Liver (tissue), 9 donors: ENCODE measurements around the gene DNAJC7. TPM values are rescaled to one million over a fixed set of nuclear protein-coding genes. Genes with fewer than 3 reads are reported as not detected.

Experiments used
- DNase-seq: peaks from one replicate; pipeline ENCODE4 v3.0.0-alpha.2; 2017; ENCODE audit warnings: low spot score
- H3K27ac ChIP-seq, 2 donors: one replicate each; pipeline ENCODE4 v1.7.0; 2013; ENCODE audit warnings: inconsistent platforms in 2 of 2, low read length in 2 of 2, control low read depth in 1 of 2, low read depth in 1 of 2, mild to moderate bottlenecking in 1 of 2
- H3K27me3 ChIP-seq, 4 donors: one replicate each; pipeline versions ENCODE4 v1.6.1 to v1.7.0; 2013; ENCODE audit warnings: low read length in 3 of 4, inconsistent platforms in 1 of 4, mild to moderate bottlenecking in 1 of 4, moderate library complexity in 1 of 4; ENCODE audit not compliant: control insufficient read depth in 4 of 4, insufficient read depth in 4 of 4
- H3K36me3 ChIP-seq, 4 donors: one replicate each; pipeline versions ENCODE4 v1.6.1 to v1.7.0; 2013; ENCODE audit warnings: low read length in 3 of 4, mild to moderate bottlenecking in 3 of 4, low read depth in 1 of 4, moderate library complexity in 1 of 4; ENCODE audit not compliant: control insufficient read depth in 4 of 4, insufficient read depth in 3 of 4
- H3K4me1 ChIP-seq, 4 donors: one replicate each; pipeline versions ENCODE4 v1.6.1 to v1.7.0; 2013; ENCODE audit warnings: low read length in 3 of 4, mild to moderate bottlenecking in 3 of 4, moderate library complexity in 1 of 4; ENCODE audit not compliant: control insufficient read depth in 4 of 4, insufficient read depth in 4 of 4
- H3K4me3 ChIP-seq, 3 donors: one replicate each; pipeline versions ENCODE4 v1.6.1 to v1.7.0; 2013; ENCODE audit warnings: low read length in 3 of 3, control low read depth in 1 of 3, low read depth in 1 of 3, mild to moderate bottlenecking in 1 of 3
- H3K9ac ChIP-seq, 2 donors: one replicate each; pipeline ENCODE4 v1.7.0; 2013; ENCODE audit warnings: low read length in 2 of 2, mild to moderate bottlenecking in 2 of 2, moderate library complexity in 2 of 2, control low read depth in 1 of 2, low read depth in 1 of 2
- H3K9me3 ChIP-seq, 4 donors: one replicate each; pipeline versions ENCODE4 v1.6.1 to v1.7.0; 2013; ENCODE audit warnings: low read length in 3 of 4; ENCODE audit not compliant: control insufficient read depth in 4 of 4
- ATF3 ChIP-seq: IDR thresholded peaks from 2 replicates; pipeline ENCODE4 v1.6.1; 2016; ENCODE audit warnings: antibody characterized with exemption
- CTCF ChIP-seq: fragments of 150-350 bp; IDR thresholded peaks from 2 replicates; pipeline ENCODE4 v1.5.1; 2017; ENCODE audit warnings: improper control_type of control experiment, low read depth, low read length; ENCODE audit not compliant: missing input control
- EGR1 ChIP-seq, 2 donors: IDR thresholded peaks; 2 replicates each; pipeline ENCODE4 v1.6.1; 2016 to 2018; ENCODE audit warnings: antibody characterized with exemption in 2 of 2, low read depth in 2 of 2
- FOXA1 ChIP-seq: IDR thresholded peaks from 2 replicates; pipeline ENCODE4 v1.6.1; 2016; ENCODE audit warnings: antibody characterized with exemption
- FOXA2 ChIP-seq: IDR thresholded peaks from 2 replicates; pipeline ENCODE4 v1.6.1; 2016; ENCODE audit warnings: antibody characterized with exemption
- GABPA ChIP-seq, 2 donors: IDR thresholded peaks in 1 of 2; conservative IDR thresholded peaks in 1 of 2; 2 replicates each; pipeline ENCODE4 v1.6.1; 2016; ENCODE audit warnings: antibody characterized with exemption in 2 of 2, mild to moderate bottlenecking in 1 of 2, moderate library complexity in 1 of 2
- HNF4A ChIP-seq, 2 donors: conservative IDR thresholded peaks; 2 replicates each; pipeline ENCODE4 v1.6.1; 2016; ENCODE audit warnings: antibody characterized with exemption in 2 of 2, mild to moderate bottlenecking in 2 of 2
- HNF4G ChIP-seq: IDR thresholded peaks from 2 replicates; pipeline ENCODE4 v1.6.1; 2016; ENCODE audit warnings: antibody characterized with exemption
- JUND ChIP-seq, 2 donors: IDR thresholded peaks; 2 replicates each; pipeline ENCODE4 v1.6.1; 2016; ENCODE audit warnings: antibody characterized with exemption in 2 of 2
- MAX ChIP-seq: IDR thresholded peaks from 2 replicates; pipeline ENCODE4 v1.6.1; 2016; ENCODE audit warnings: antibody characterized with exemption
- NR2F2 ChIP-seq: IDR thresholded peaks from 2 replicates; pipeline ENCODE4 v1.6.1; 2016; ENCODE audit warnings: antibody characterized with exemption
- RAD21 ChIP-seq, 2 donors: IDR thresholded peaks; 2 replicates each; pipeline ENCODE4 v1.6.1; 2016; ENCODE audit warnings: antibody characterized with exemption in 2 of 2, mild to moderate bottlenecking in 2 of 2
- REST ChIP-seq: IDR thresholded peaks from 2 replicates; pipeline ENCODE4 v1.6.1; 2016; ENCODE audit warnings: antibody characterized with exemption, mild to moderate bottlenecking
- RXRA ChIP-seq, 2 donors: IDR thresholded peaks; 2 replicates each; pipeline ENCODE4 v1.6.1; 2017 to 2018; ENCODE audit warnings: antibody characterized with exemption in 2 of 2, mild to moderate bottlenecking in 1 of 2
- SP1 ChIP-seq: IDR thresholded peaks from 2 replicates; pipeline ENCODE4 v1.6.1; 2018; ENCODE audit warnings: antibody characterized with exemption, mild to moderate bottlenecking
- TAF1 ChIP-seq: conservative IDR thresholded peaks from 2 replicates; pipeline ENCODE4 v1.6.1; 2016; ENCODE audit warnings: antibody characterized with exemption, mild to moderate bottlenecking
- YY1 ChIP-seq: IDR thresholded peaks from 2 replicates; pipeline ENCODE4 v1.6.1; 2016; ENCODE audit warnings: antibody characterized with exemption, mild to moderate bottlenecking
- ZBTB33 ChIP-seq: IDR thresholded peaks from 2 replicates; pipeline ENCODE4 v1.6.1; 2016; ENCODE audit warnings: antibody characterized with exemption
- WGBS: extraction: QIAGEN DNeasy Blood & Tissue Kit; methylation state at CpG from one replicate; pipeline ENCODE4 v1.1.7; 2013; 5-methylcytosine and 5-hydroxymethylcytosine counted together
- polyA plus RNA-seq, 2 donors: library from polyadenylated mRNA; stranded (reverse) in 1 of 2; unstranded in 1 of 2; fragments of 200-250 nt in 1 of 2; fragments of >200 nt in 1 of 2; fragmentation: Nextera tagmentation in 1 of 2; extraction: Ambion mirVana in 1 of 2; gene quantifications; one replicate each; pipeline versions ENCODE4 v1.2.1 to v1.2.3, GENCODE V29; 2013 to 2015
- total RNA-seq, 2 donors: library from RNA; depleted of rRNA; stranded (reverse); fragments of >200 nt; gene quantifications; one replicate each; pipeline ENCODE4 v1.2.3, GENCODE V29; 2014
- donor health status: healthy.
- donor health status: healthy.
- donor health status: healthy.
- donor health status: healthy.
- donor health status: healthy.

Gene DNAJC7
- total and polyA plus RNA-seq, 4 donors = 28.7 to 33.9 (median 30.6) TPM

- Histone ChIP-seq H3K9ac (no peak overlapping the region), H3K36me3 (peaks cover 16 to 37% (median 31%) of the 10 kb centered on the region in 4 donors), H3K9me3 (no peaks in the 10 kb centered on the region), H3K4me3 (no peak overlapping the region), H3K4me1 (peaks cover 11 to 47% (median 31%) of the 10 kb centered on the region in 4 donors), H3K27ac (peak overlapping the region; percentile 62 to 64), H3K27me3 (no peaks in the 10 kb centered on the region)
- WGBS = 94% methylated on average over 9 of the region's 9 CpGs
- TF ChIP-seq YY1 (no peak), HNF4A (conservative IDR thresholded peaks at IDR 0.05) (no peak), HNF4G (no peak), FOXA2 (no peak), TAF1 (no peak), SP1 (no peak), EGR1 (IDR thresholded peaks at IDR 0.05; ENCODE audit: low read depth in 2 of 2) (no peak), MAX (no peak), ATF3 (no peak), RAD21 (IDR thresholded peaks at IDR 0.05) (no peak), NR2F2 (no peak), RXRA (IDR thresholded peaks at IDR 0.05) (no peak), CTCF (no peak), JUND (IDR thresholded peaks at IDR 0.05) (no peak)
- no peak for DNase-seq
Observed at GRCh38 chr17:41975099-41976083, 41.8 kb downstream of the DNAJC7 start.

GRCh38 chr17:41974658-41975057, 42.6 kb downstream of the DNAJC7 start:
- Histone ChIP-seq H3K4me1 (peaks cover 11 to 47% (median 31%) of the 10 kb centered on the region in 4 donors), H3K9ac (no peak overlapping the region), H3K9me3 (no peaks in the 10 kb centered on the region), H3K27me3 (no peaks in the 10 kb centered on the region), H3K36me3 (peaks cover 13 to 37% (median 30%) of the 10 kb centered on the region in 4 donors), H3K27ac (no peak overlapping the region), H3K4me3 (no peak overlapping the region)
- DNase-seq = no peak
- TF ChIP-seq MAX (no peak), ATF3 (no peak), RAD21 (IDR thresholded peaks at IDR 0.05) (no peak), YY1 (no peak), FOXA2 (no peak), HNF4A (conservative IDR thresholded peaks at IDR 0.05) (no peak), REST (no peak), SP1 (no peak), HNF4G (no peak), ZBTB33 (no peak), NR2F2 (no peak), CTCF (no peak), JUND (IDR thresholded peaks at IDR 0.05) (no peak), FOXA1 (no peak), GABPA (IDR thresholded peaks at IDR 0.05 in 1 of 2, conservative IDR thresholded peaks at IDR 0.05 in 1 of 2) (no peak)
- 96% methylated on average over 5 of the region's 5 CpGs for WGBS
